ENCODE measurements around the gene DNAJC15. TPM values are rescaled to one million over a fixed set of nuclear protein-coding genes. Genes with fewer than 3 reads are reported as not detected.
"Not testable (repeated sequence)": the region's sequence is repeated elsewhere in the genome, so short reads cannot be mapped to it uniquely, and the experiment has no call there.

DNAJC15 gene
- 10 to 100 TPM; 10.3 to 22.4 (median 22.3) TPM for polyA plus RNA-seq

GRCh38 chr13:43023289-43023963, at the start of gene DNAJC15:
Gene DNAJC15, plus strand, starts transcription at chr13:43023586. Its CDS starts 41 bp downstream, at chr13:43023627.
- peak within 1 kb of the TSS; percentile 91 to 99 (median 97) for H3K4me3 Mint-ChIP-seq
- no peaks in the 10 kb centered on the region for H3K9me3 Mint-ChIP-seq
- peaks cover 7 to 11% (median 11%) of the 10 kb centered on the region in 3 donors for H3K27me3 Mint-ChIP-seq (ENCODE audit: low read depth in 3 of 3)
- peaks cover 0 to 3% (median 2%) of the 10 kb centered on the region in 3 donors for H3K36me3 Mint-ChIP-seq
- H3K4me1 Mint-ChIP-seq = peaks cover 32 to 37% of the 10 kb centered on the region in 2 donors
- H3K27ac Mint-ChIP-seq = peak within 1 kb of the TSS; percentile 84 to 95 (median 94)
- DNase-seq = peak; percentile 74 to 87 (median 80)

- Mint-ChIP-seq H3K4me1 (peaks cover 9 to 41% of the 10 kb centered on the region in 2 donors), H3K27me3 (ENCODE audit: low read depth in 3 of 3) (no peaks in the 10 kb centered on the region), H3K27ac (no peak overlapping the region), H3K9me3 (no peaks in the 10 kb centered on the region), H3K4me3 (no peak overlapping the region), H3K36me3 (peaks cover 0 to 17% (median 14%) of the 10 kb centered on the region in 3 donors)
- DNase-seq = no peak
Measured at GRCh38 chr13:42976066-42976465, 47.3 kb upstream of the DNAJC15 start.

- peaks cover 12 to 41% of the 10 kb centered on the region in 2 donors for H3K4me1 Mint-ChIP-seq
Measured at GRCh38 chr13:42977219-42977659, 46.1 kb upstream of the DNAJC15 start.

GRCh38 chr13:42981317-42981716, 42.1 kb upstream of the DNAJC15 start:
- Mint-ChIP-seq H3K4me3 (no peak overlapping the region), H3K9me3 (no peaks in the 10 kb centered on the region), H3K27me3 (ENCODE audit: low read depth in 3 of 3) (no peaks in the 10 kb centered on the region), H3K27ac (peak overlapping the region in 1 of 6 donors; percentile 24), H3K36me3 (peaks cover 0 to 25% (median 15%) of the 10 kb centered on the region in 3 donors), H3K4me1 (peaks cover 12 to 39% of the 10 kb centered on the region in 2 donors)
- DNase-seq = no peak

More at GRCh38 chr13:42977219-42977659, 46.1 kb upstream of the DNAJC15 start:
- H3K27me3 Mint-ChIP-seq (ENCODE audit: low read depth in 3 of 3) = no peaks in the 10 kb centered on the region
- no peaks in the 10 kb centered on the region for H3K9me3 Mint-ChIP-seq
- peaks cover 0 to 17% (median 14%) of the 10 kb centered on the region in 3 donors for H3K36me3 Mint-ChIP-seq
- H3K4me3 Mint-ChIP-seq = no peak overlapping the region
- DNase-seq = no peak
- H3K27ac Mint-ChIP-seq = peak overlapping the region in 3 of 6 donors; percentile 28 to 56 (median 43)

- Mint-ChIP-seq H3K9me3 (no peaks in the 10 kb centered on the region), H3K27me3 (ENCODE audit: low read depth in 3 of 3) (no peaks in the 10 kb centered on the region), H3K4me3 (no peak overlapping the region), H3K36me3 (peaks cover 0 to 25% (median 15%) of the 10 kb centered on the region in 3 donors), H3K4me1 (peaks cover 9 to 35% of the 10 kb centered on the region in 2 donors), H3K27ac (no peak overlapping the region)
- DNase-seq = no peak
Measured at GRCh38 chr13:42981853-42982252, 41.5 kb upstream of the DNAJC15 start.

- DNase-seq = no peak
- H3K36me3 Mint-ChIP-seq = peaks cover 0 to 20% (median 10%) of the 10 kb centered on the region in 3 donors
- no peaks in the 10 kb centered on the region for H3K9me3 Mint-ChIP-seq
- no peak overlapping the region for H3K4me3 Mint-ChIP-seq
- no peaks in the 10 kb centered on the region for H3K27me3 Mint-ChIP-seq (ENCODE audit: low read depth in 3 of 3)
- H3K4me1 Mint-ChIP-seq = peaks cover 5 to 27% of the 10 kb centered on the region in 2 donors
- no peak overlapping the region for H3K27ac Mint-ChIP-seq
Measured at GRCh38 chr13:42984026-42984425, 39.4 kb upstream of the DNAJC15 start.

GRCh38 chr13:42984691-42985090, 38.7 kb upstream of the DNAJC15 start:
- DNase-seq = no peak

GRCh38 chr13:42985312-42986175, 37.8 kb upstream of the DNAJC15 start:
- DNase-seq = no peak
- H3K9me3 Mint-ChIP-seq = no peaks in the 10 kb centered on the region
- peaks cover 0 to 13% (median 4%) of the 10 kb centered on the region in 3 donors for H3K36me3 Mint-ChIP-seq
- no peak overlapping the region for H3K27ac Mint-ChIP-seq
- H3K27me3 Mint-ChIP-seq (ENCODE audit: low read depth in 3 of 3) = peaks cover 0 to 2% (median under 1%) of the 10 kb centered on the region in 3 donors
- H3K4me3 Mint-ChIP-seq = no peak overlapping the region
- peaks cover 15 to 40% of the 10 kb centered on the region in 2 donors for H3K4me1 Mint-ChIP-seq

More at GRCh38 chr13:42984691-42985090, 38.7 kb upstream of the DNAJC15 start:
- peaks cover 0 to 2% (median 0%) of the 10 kb centered on the region in 3 donors for H3K27me3 Mint-ChIP-seq (ENCODE audit: low read depth in 3 of 3)
- no peak overlapping the region for H3K27ac Mint-ChIP-seq
- H3K4me1 Mint-ChIP-seq = peaks cover 7 to 32% of the 10 kb centered on the region in 2 donors
- no peaks in the 10 kb centered on the region for H3K9me3 Mint-ChIP-seq
- peaks cover 0 to 20% (median 10%) of the 10 kb centered on the region in 3 donors for H3K36me3 Mint-ChIP-seq
- H3K4me3 Mint-ChIP-seq = no peak overlapping the region

GRCh38 chr13:42986176-42986574, 37.2 kb upstream of the DNAJC15 start:
- Mint-ChIP-seq H3K9me3 (no peaks in the 10 kb centered on the region), H3K4me3 (no peak overlapping the region), H3K27me3 (ENCODE audit: low read depth in 3 of 3) (peaks cover 0 to 5% (median 2%) of the 10 kb centered on the region in 3 donors), H3K36me3 (peaks cover 0 to 16% (median 4%) of the 10 kb centered on the region in 3 donors), H3K4me1 (peaks cover 21 to 47% of the 10 kb centered on the region in 2 donors), H3K27ac (no peak overlapping the region)
- DNase-seq = no peak

- peaks cover 42 to 53% of the 10 kb centered on the region in 2 donors for H3K4me1 Mint-ChIP-seq
- H3K4me3 Mint-ChIP-seq = peak overlapping the region; percentile 96 to 98 (median 97)
- peak overlapping the region; percentile 95 to 100 (median 99) for H3K27ac Mint-ChIP-seq
- peaks cover 5 to 9% (median 7%) of the 10 kb centered on the region in 3 donors for H3K27me3 Mint-ChIP-seq (ENCODE audit: low read depth in 3 of 3)
- peaks cover 0 to 7% (median 0%) of the 10 kb centered on the region in 3 donors for H3K36me3 Mint-ChIP-seq
- peak in 1 of 3 donors; percentile 25 for DNase-seq
- no peaks in the 10 kb centered on the region for H3K9me3 Mint-ChIP-seq
Measured at GRCh38 chr13:42990291-42991232, 32.8 kb upstream of the DNAJC15 start.

- peak in 1 of 3 donors; percentile 11 for DNase-seq
- not testable (repeated sequence) for H3K9me3 Mint-ChIP-seq, H3K36me3 Mint-ChIP-seq
Measured at GRCh38 chr13:42991233-42991897, 32.0 kb upstream of the DNAJC15 start.

More at GRCh38 chr13:42991233-42991897, 32.0 kb upstream of the DNAJC15 start:
- Mint-ChIP-seq H3K4me3 (peak overlapping the region; percentile 96 to 98 (median 97)), H3K27ac (peak overlapping the region; percentile 95 to 100 (median 99)), H3K4me1 (peaks cover 42 to 53% of the 10 kb centered on the region in 2 donors)
- not testable (repeated sequence) for H3K27me3 Mint-ChIP-seq (ENCODE audit: low read depth in 3 of 3)
